GM18870 (cell line): Measurements from ENCODE around the gene GH2.
"Not testable (repeated sequence)": the region's sequence is repeated elsewhere in the genome, so short reads cannot be mapped to it uniquely, and the experiment has no call there.

Experiments
- ATAC-seq: cut with Tn5 transposase; IDR thresholded peaks from one replicate; pipeline ENCODE4 v1.9.1; 2021; ENCODE audit warnings: moderate library complexity; ENCODE audit not compliant: unreplicated experiment

The GH2 gene

GRCh38 chr17:63874693-63875092 lies 7.1 kb downstream of the GH2 start:
- not testable (repeated sequence) for ATAC-seq

DNA sequence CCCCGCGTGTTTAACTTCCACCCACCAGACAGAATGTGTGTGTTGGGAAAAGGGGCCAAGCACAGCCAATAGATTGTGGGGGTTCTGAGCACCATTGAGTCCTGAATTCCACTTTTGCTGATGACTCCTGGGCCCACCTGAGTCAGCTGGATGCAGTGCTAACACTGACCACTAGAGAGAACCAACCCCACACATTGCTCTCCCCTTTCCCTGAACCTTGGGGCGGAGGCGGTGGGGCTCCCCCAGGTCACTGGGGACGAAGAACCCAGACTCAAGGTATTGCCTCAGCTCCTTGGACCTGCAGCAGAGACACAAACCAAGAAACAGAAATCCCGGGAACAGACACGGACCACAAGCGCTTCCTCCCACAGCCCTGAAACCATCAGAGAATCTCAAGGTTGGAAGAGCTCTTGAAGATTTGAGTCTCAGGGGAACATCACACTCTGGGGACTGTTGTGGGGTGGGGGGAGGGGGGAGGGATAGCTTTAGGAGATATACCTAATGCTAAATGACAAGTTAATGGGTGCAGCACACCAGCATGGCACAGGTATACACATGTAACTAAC lies 7.6 kb downstream of the GH2 start:
- ATAC-seq = not testable (repeated sequence)

- not testable (repeated sequence) for ATAC-seq
Observed at GRCh38 chr17:63873577-63873976, 8.2 kb downstream of the GH2 start, which contains the start of gene CSH2. Gene CSH2 (minus strand): TSS chr17:63873677. CDS start chr17:63873614, 63 bp downstream.

- ATAC-seq = not testable (repeated sequence)
Observed at GRCh38 chr17:63871646-63872365, 9.9 kb downstream of the GH2 start.

GRCh38 chr17:63870292-63870665 lies 11.5 kb downstream of the GH2 start:
- not testable (repeated sequence) for ATAC-seq

GRCh38 chr17:63869491-63870291 lies 12.1 kb downstream of the GH2 start:
- ATAC-seq = not testable (repeated sequence)

GRCh38 chr17:63866625-63867024 lies 15.1 kb downstream of the GH2 start:
- ATAC-seq = not testable (repeated sequence)

- no peak for ATAC-seq
Observed at GRCh38 chr17:63859257-63859656, 22.5 kb downstream of the GH2 start.

GRCh38 chr17:63856425-63856824 lies 25.3 kb downstream of the GH2 start:
- ATAC-seq = not testable (repeated sequence)

GRCh38 chr17:63855185-63855584 lies 26.6 kb downstream of the GH2 start:
- no peak for ATAC-seq

GRCh38 chr17:63854709-63855108 lies 27.0 kb downstream of the GH2 start:
- no peak for ATAC-seq

GRCh38 chr17:63853260-63853659 lies 28.5 kb downstream of the GH2 start:
- no peak for ATAC-seq

DNA sequence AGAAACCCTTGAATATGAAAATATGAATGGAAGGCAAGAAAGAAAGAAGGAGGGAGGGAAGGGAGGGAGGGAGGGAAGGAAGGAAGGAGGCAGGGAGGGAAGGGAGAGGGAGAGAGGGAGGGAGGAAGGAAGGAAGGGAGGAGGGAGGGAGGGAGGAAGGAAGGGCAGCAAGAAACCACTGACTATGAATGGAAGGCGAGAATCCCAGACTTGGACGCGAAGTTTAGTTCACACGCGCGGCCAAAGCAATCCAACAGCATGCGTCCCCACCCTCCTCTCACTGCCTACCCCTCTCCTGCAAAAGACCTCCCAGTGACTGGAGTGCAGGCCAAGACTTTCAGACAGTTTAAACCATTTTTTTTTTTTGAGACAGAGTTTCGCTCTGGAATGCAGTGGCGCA lies 31.3 kb downstream of the GH2 start:
- ATAC-seq = no peak

GRCh38 chr17:63848834-63849689 lies 32.7 kb downstream of the GH2 start:
- no peak for ATAC-seq

GRCh38 chr17:63847525-63848249 lies 34.1 kb downstream of the GH2 start:
- ATAC-seq = no peak

GRCh38 chr17:63845509-63845908 lies 36.2 kb downstream of the GH2 start:
- no peak for ATAC-seq

- ATAC-seq = no peak
Observed at GRCh38 chr17:63843910-63844677, 37.6 kb downstream of the GH2 start.

DNA sequence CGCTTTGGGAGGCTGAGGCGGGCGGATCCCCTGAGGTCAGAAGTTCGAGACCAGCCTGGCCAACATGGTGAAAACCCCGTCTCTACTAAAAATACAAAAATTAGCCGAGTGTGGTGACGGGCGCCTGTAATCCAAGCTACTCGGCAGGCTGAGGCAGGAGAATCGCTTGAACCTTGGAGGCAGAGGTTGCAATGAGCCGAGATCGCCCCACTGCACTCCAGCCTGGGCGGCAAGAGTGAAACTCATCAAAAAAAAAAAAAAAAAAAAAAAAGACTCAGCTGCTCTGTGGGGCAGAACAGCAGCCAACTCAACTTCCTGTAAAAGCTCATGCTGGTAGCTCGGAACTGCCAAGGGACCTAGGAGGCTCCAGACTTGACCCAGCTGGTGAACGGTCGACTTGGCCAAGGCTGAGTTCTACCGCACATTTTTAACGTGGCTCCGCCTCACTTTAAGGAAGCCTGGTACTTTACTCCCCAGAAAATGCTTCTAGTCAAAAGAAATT lies 38.3 kb downstream of the GH2 start:
- not testable (repeated sequence) for ATAC-seq
